Stimulated activated CD4-positive, alpha-beta T cell treated with anti-CD3 and anti-CD28 coated beads, Interleukin-4, amount 100 ng/mL, for 48 hours (primary cell): ENCODE data around the gene SPATS2.
"Not testable (repeated sequence)": the region's sequence is repeated elsewhere in the genome, so short reads cannot be mapped to it uniquely, and the experiment has no call there.

Experiments
- DNase-seq, 2 donors: peaks; one replicate each; pipeline ENCODE4 v3.0.0-alpha.2; 2020; ENCODE audit warnings: low read depth in 2 of 2

Gene SPATS2

DNA sequence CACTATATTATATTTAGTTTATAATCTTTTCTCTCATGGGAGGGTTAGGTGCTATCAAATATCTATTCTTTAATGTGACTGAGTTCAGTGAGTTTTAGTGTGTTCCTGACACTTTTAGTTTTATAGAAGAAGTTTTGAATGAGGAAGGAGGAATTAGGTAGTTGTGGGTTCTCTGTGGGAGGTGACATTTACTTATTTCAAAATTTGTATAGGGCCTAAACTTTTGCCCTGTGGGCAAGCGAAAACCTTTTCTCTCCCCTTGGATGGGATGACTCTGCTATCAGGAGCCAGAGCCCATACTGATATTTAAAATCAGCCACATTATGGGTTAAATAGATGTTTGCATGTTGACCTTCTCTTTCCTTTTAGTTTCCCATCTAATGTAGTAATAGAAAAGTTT, 43.6 kb downstream of the SPATS2 start:
- no peak for DNase-seq

DNA sequence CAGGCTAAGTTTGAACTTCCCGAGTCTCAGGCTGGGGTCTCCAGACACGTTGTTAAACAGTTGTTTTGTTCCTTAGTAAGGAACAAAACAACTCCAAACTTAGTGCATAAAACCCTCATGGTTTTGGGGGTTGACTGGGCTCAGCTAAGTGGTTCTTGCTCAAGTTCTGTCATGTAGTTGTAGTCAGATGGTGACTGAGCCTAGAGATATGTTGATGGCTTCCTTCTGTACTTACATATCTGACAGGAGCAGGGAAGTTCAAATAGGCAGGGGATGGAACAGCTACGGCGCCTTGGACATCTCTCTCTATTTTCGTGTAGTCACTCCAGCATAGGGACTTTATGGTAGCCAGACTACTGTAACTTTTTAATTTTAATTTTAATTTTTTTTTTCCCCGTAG, 45.7 kb downstream of the SPATS2 start:
- DNase-seq = no peak

GRCh38 chr12:49413796-49414195, 46.5 kb downstream of the SPATS2 start:
- DNase-seq = no peak

GRCh38 chr12:49414364-49414763, 47.1 kb downstream of the SPATS2 start:
- no peak for DNase-seq

DNA sequence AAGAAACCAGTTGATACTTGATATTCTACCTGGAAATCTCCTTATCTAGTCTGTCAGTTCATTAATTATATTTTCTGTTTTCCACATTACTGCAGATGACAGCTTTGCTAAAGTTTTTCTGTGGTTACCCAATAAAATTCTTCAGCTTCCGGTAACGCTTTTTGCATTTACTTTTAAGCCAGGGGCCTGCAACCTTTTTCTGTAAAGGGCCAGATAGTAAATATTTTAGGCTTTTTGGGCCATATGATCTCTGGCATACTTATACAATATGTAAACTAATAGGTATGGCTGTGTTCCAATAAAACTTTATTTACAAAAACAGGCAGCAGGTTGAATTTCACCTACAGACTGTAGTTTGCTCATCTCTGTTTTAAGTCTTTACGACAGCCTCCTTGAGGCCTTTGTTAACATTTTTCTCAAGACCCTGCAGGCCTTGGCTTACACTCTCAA, 48.3 kb downstream of the SPATS2 start:
- no peak for DNase-seq

GRCh38 chr12:49416892-49417291, 49.6 kb downstream of the SPATS2 start:
- DNase-seq = no peak

- no peak for DNase-seq
Observed at GRCh38 chr12:49417558-49417957, 50.3 kb downstream of the SPATS2 start.

- no peak for DNase-seq
Observed at GRCh38 chr12:49420556-49420955, 53.3 kb downstream of the SPATS2 start.

- DNase-seq = no peak
Observed at GRCh38 chr12:49422114-49422513, 54.9 kb downstream of the SPATS2 start.

- no peak for DNase-seq
Observed at GRCh38 chr12:49428793-49429192, 61.5 kb downstream of the SPATS2 start.

DNA sequence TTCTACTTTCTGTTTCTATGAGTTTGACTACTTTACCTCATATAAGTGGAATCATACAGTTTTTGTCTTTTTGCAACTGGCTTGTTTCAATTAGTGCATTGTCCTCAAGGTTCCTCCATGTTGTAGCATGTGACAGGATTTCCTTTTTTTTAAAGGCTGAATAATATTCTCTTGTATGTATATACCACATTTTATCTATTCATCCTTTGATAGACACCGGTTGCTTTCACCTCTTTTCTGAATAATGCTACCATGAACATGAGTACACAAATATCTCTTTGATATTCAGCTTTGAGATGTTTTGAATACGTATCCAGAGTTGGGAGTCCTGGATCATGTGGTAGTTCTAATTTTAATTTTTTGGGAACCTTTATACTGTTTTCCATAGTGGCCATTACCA, 65.4 kb downstream of the SPATS2 start:
- DNase-seq = no peak

GRCh38 chr12:49436799-49437198, 69.5 kb downstream of the SPATS2 start:
- DNase-seq = not testable (repeated sequence)

DNA sequence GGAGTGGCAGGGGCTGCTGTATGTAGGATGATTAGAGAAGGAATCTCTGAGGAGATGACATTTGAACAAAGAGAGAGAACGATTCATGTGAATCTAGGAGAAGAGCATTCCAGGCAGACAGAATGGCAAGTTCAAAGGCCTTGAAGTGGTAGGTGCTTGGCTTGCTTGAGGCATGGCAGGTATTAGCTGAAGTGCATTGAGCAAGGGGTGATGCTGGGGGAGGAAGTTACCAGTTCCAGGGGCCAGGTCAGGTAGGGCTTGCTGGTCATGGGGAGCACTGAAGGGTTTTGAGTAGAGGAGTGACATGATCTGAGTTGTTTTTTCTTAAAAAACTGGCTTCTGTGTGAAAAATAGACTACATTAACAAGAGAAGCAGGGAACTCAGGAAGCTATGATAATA, 71.8 kb downstream of the SPATS2 start:
- no peak for DNase-seq

DNA sequence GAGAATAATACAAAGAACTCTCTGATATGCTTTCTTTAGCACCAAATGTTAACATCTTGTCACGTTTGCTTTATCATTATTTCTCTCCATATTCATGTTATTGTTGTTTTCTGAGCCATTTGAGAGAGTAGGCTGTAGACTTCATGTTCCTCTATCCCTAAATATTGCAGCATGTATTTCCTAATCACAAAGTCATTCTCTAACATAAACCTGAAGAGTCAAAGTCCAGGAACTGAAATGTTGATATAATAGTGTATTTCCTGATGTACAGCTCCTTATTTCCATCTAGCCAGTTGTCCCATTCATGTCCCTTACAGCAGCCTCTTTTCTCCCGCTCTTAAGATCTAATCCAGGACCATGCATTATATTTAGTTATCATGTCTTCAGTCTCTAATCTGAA, 72.8 kb downstream of the SPATS2 start:
- no peak for DNase-seq

GRCh38 chr12:49442915-49443314, 75.7 kb downstream of the SPATS2 start:
- no peak for DNase-seq

DNA sequence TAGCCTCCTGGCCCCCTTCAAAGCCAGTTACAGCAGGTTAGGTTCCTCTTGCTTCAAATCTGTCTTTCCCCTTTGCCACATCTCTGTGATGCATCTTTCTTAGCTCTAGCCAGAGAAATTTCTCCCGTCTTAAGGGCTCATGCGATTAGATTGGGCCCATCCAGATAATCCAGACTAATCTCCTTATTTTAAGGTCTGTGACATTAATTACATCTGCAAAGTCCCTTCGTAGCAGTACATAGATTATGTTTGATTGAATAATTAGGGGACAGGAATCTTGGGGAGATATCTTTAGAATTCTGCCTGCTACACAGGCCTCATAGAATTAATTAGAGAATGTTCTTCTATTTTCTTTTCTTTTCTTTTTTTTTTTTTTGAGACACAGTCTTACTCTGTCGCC, 79.3 kb downstream of the SPATS2 start:
- DNase-seq = no peak

DNA sequence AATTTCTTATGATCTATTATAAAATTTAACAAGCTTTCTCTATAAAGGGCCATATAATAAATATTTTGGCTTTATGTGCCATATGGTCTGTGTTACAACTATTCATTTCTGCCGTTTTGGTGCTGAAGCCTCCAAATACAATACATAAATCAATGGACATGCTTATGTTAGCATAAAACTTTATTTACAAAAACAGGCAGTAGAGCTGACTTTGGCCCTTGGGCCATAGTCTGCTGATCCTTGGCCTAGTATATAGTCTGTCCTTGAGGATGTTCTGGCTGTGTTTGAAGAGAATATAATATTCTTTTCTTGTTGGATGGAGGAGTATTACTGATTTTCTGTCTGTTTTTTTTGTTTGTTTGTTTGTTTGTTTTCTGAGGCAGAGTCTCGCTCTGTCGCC, 81.6 kb downstream of the SPATS2 start:
- no peak for DNase-seq

DNA sequence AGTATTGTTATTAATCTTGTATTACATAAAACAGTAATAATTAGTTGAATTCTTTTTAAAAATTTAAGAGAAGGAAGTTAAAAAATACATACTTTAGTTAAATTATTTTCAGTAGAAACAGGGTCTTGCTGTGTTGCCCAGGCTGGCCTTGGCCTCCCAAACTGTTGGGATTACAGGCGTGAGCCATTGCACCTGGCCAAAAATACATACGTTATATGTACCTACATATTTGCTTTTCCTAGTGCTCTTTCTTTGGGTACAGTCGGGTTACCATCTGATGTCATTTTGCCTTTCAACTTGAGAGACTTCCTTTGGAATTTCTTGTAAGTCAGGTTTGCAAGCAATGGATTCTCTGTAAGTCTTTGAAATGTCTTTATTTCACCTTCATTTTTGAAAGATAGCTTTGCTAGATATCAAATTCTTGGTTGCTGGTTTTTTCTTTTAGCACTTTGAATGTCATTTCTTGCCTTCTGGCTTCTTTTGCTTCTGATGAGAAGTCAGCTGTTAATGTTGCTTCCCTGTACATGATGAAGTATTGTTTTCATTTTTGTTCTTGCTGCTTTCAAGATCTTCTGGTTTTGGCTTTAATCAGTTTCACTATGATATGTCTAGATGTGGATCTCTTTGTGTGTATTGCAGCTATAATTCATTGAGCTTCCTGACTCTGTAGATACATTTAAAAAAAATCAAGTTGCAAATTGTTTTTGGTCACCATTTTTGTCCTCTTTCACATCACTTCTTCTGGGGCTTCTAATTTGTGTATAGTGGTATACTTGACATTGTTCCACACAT, 84.4 kb downstream of the SPATS2 start:
- no peak for DNase-seq

GRCh38 chr12:49455501-49455900, 88.2 kb downstream of the SPATS2 start:
- no peak for DNase-seq

GRCh38 chr12:49456131-49456679, 88.9 kb downstream of the SPATS2 start:
- DNase-seq = no peak

- DNase-seq = no peak
Observed at GRCh38 chr12:49458816-49459215, 91.6 kb downstream of the SPATS2 start.

- DNase-seq = no peak
Observed at GRCh38 chr12:49461221-49461620, 94.0 kb downstream of the SPATS2 start.

GRCh38 chr12:49462083-49462744, 95.0 kb downstream of the SPATS2 start:
- DNase-seq = no peak
